Effector memory CD4-positive, alpha-beta T cell (primary cell): Measurements from ENCODE around the gene C1QTNF4.

Source experiments
- DNase-seq, 3 donors: peaks; one replicate each; pipeline ENCODE4 v3.0.0-alpha.2; 2020
- H3K27ac ChIP-seq: 2 replicates; pipeline ENCODE4 v1.7.0; 2013; ENCODE audit warnings: mild to moderate bottlenecking, low read length, moderate library complexity; ENCODE audit not compliant: insufficient read depth, poor library complexity, severe bottlenecking
- H3K27me3 ChIP-seq: replicated peaks from 2 replicates; pipeline ENCODE4 v1.7.0; 2013; ENCODE audit warnings: mild to moderate bottlenecking, low read length; ENCODE audit not compliant: insufficient read depth, control insufficient read depth, poor library complexity, severe bottlenecking
- H3K36me3 ChIP-seq: 2 replicates; pipeline ENCODE4 v1.7.0; 2013; ENCODE audit warnings: mild to moderate bottlenecking, low read length, moderate library complexity; ENCODE audit not compliant: control insufficient read depth, insufficient read depth
- H3K4me1 ChIP-seq: 2 replicates; pipeline ENCODE4 v1.7.0; 2013; ENCODE audit warnings: low read length, mild to moderate bottlenecking; ENCODE audit not compliant: control insufficient read depth, insufficient read depth, poor library complexity, severe bottlenecking
- H3K4me3 ChIP-seq: 2 replicates; pipeline ENCODE4 v1.7.0; 2013; ENCODE audit warnings: low read length, low read depth, mild to moderate bottlenecking; ENCODE audit not compliant: insufficient read depth, poor library complexity, severe bottlenecking
- H3K9me3 ChIP-seq: 2 replicates; pipeline ENCODE4 v1.7.0; 2013; ENCODE audit warnings: mild to moderate bottlenecking, low read length, moderate library complexity; ENCODE audit not compliant: control insufficient read depth

The C1QTNF4 gene

GRCh38 chr11:47587039-47587716, 7.0 kb downstream of the C1QTNF4 start:
- Histone ChIP-seq H3K36me3 (peaks cover 23% of the 10 kb centered on the region), H3K9me3 (no peaks in the 10 kb centered on the region), H3K27ac (no peak overlapping the region), H3K4me1 (no peaks in the 10 kb centered on the region), H3K4me3 (no peak overlapping the region), H3K27me3 (no peaks in the 10 kb centered on the region)
- no peak for DNase-seq

- H3K4me3 ChIP-seq, result no peak within 1 kb of the TSS
- H3K27me3 ChIP-seq, result no peaks in the 10 kb centered on the region
- peaks cover 32% of the 10 kb centered on the region for H3K36me3 ChIP-seq
- no peaks in the 10 kb centered on the region for H3K9me3 ChIP-seq
- H3K27ac ChIP-seq, result no peak within 1 kb of the TSS
- no peaks in the 10 kb centered on the region for H3K4me1 ChIP-seq
- no peak for DNase-seq
Observed at GRCh38 chr11:47586098-47586855, 7.9 kb downstream of the C1QTNF4 start, which contains the start of gene FAM180B. TSS of gene FAM180B (plus strand) at chr11:47586678. CDS start at chr11:47586769, 91 bp downstream.

- H3K36me3 ChIP-seq, result peaks cover 35% of the 10 kb centered on the region
- peaks cover 11% of the 10 kb centered on the region for H3K4me1 ChIP-seq
- DNase-seq, result no peak
Observed at GRCh38 chr11:47583844-47584243, 10.4 kb downstream of the C1QTNF4 start.

DNA sequence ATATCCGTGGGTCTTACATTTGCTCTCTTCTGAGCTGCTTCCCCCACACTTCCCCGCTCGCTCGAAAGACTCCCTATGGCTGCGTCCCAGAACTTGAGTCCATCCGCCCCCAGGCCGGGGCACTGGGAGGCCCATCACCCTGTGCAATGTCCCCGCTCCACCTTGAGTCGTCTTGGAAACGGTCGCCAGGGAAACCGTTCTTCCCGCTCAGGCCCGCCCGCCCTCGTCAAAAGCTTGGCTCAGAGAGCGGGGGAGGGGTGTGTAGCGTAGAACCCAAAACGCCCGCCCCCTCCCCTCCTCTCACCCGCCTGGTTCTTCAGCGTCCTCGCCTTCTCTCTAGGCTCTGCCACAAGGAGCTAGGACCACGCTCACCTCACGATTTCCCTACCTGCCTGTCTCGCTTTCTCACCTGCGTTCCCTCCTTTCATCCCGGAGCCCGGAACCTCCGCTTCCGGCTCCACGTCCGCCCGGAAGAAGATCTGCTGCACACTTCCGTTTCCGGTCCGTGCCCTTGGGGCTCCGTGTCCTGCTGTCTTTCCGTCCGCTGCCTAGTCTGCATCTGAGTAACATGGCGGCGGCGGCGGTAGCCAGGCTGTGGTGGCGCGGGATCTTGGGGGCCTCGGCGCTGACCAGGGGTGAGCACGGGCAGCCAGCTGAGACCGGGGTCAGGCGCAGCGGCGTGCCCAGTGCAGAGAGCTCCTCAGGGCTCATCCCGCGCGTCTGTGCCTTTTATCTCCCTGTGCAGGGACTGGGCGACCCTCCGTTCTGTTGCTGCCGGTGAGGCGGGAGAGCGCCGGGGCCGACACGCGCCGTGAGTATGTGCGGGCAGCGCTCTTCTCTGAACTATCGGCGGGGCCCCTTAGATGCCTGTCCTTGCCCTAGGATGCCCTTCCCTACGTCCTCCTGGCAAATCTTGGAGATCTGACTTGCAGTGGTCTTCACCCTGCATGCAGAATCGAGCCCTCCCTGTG, 15.4 kb downstream of the C1QTNF4 start, which contains the start of the genes KBTBD4 and NDUFS3:
Gene KBTBD4 (minus strand): TSS at position 447 of the 971 bp plus-strand sequence. CDS start 19 bp downstream, at position 428.
Gene NDUFS3 (plus strand): TSS at position 551 of the 971 bp plus-strand sequence. CDS start 18 bp downstream, at position 569.
- Histone ChIP-seq H3K36me3 (peaks cover 36% of the 10 kb centered on the region), H3K27ac (peak within 1 kb of the TSS; percentile 91), H3K27me3 (no peaks in the 10 kb centered on the region), H3K9me3 (no peaks in the 10 kb centered on the region), H3K4me1 (peaks cover 25% of the 10 kb centered on the region), H3K4me3 (peak within 1 kb of the TSS; percentile 86)
- DNase-seq, result peak; percentile 80 to 86 (median 81)

More at GRCh38 chr11:47583844-47584243, 10.4 kb downstream of the C1QTNF4 start:
- no peak overlapping the region for H3K27ac ChIP-seq
- H3K27me3 ChIP-seq, result no peaks in the 10 kb centered on the region
- no peaks in the 10 kb centered on the region for H3K9me3 ChIP-seq
- H3K4me3 ChIP-seq, result no peak overlapping the region

DNA sequence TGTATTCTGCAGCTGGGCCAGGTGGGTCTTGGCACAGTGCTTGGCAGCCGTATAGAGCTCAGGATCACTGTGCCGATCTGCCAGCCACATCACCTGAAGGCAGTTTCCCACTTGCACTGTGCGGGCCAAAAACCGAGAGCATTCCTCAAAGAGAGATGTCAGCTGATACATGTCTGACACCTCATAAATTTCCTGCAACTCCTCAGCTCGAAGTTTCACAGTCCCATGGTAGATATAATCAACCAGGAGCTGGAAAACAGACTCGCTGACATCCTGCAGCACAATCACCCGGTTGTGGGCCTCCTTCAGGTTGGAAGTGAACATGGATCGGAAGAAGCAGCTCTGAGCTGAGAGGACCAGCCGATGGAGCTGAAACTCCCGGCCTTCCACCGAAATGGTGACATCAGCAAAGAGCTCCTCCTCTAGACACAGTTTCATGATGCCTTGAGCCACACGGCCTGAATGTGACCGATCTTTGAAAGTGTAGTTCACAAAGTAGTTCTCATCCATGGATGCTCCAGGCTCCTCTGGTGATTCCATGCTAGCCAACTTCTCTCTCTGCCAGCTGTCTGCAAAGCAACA, 16.7 kb downstream of the C1QTNF4 start:
- no peaks in the 10 kb centered on the region for H3K9me3 ChIP-seq
- peaks cover 25% of the 10 kb centered on the region for H3K4me1 ChIP-seq
- no peak for DNase-seq
- H3K4me3 ChIP-seq, result no peak overlapping the region
- peaks cover 36% of the 10 kb centered on the region for H3K36me3 ChIP-seq
- peak overlapping the region; percentile 91 for H3K27ac ChIP-seq
- H3K27me3 ChIP-seq, result no peaks in the 10 kb centered on the region

- Histone ChIP-seq H3K27ac (no peak overlapping the region), H3K4me1 (peaks cover 12% of the 10 kb centered on the region), H3K36me3 (peaks cover 42% of the 10 kb centered on the region), H3K27me3 (no peaks in the 10 kb centered on the region), H3K9me3 (no peaks in the 10 kb centered on the region), H3K4me3 (no peak overlapping the region)
- no peak for DNase-seq
Observed at GRCh38 chr11:47573321-47573720, 20.9 kb downstream of the C1QTNF4 start.

GRCh38 chr11:47572715-47573255, 21.4 kb downstream of the C1QTNF4 start:
- Histone ChIP-seq H3K27me3 (no peaks in the 10 kb centered on the region), H3K4me3 (no peak overlapping the region), H3K36me3 (peaks cover 42% of the 10 kb centered on the region), H3K4me1 (peaks cover 7% of the 10 kb centered on the region), H3K27ac (no peak overlapping the region), H3K9me3 (no peaks in the 10 kb centered on the region)
- DNase-seq, result no peak

GRCh38 chr11:47571895-47572294, 22.3 kb downstream of the C1QTNF4 start:
- H3K36me3 ChIP-seq, result peaks cover 42% of the 10 kb centered on the region
- no peak overlapping the region for H3K27ac ChIP-seq
- H3K4me1 ChIP-seq, result no peaks in the 10 kb centered on the region
- no peaks in the 10 kb centered on the region for H3K9me3 ChIP-seq
- DNase-seq, result no peak
- H3K27me3 ChIP-seq, result no peaks in the 10 kb centered on the region
- no peak overlapping the region for H3K4me3 ChIP-seq

DNA sequence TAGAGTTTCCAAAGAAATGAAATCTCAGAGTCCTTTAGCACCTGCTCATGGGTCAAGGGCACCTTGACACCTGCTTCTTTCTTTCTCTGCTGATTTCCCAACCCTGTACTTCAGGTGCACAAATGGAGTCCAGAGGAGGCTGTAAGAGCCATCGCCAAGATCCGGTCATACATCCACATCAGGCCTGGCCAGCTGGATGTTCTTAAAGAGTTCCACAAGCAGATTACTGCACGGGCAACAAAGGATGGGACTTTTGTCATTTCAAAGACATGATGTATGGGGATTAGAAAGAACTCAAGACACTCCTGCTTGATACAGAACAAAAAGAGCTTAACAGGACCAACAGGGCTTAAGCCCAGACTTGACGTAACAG, 22.9 kb downstream of the C1QTNF4 start:
- no peak overlapping the region for H3K27ac ChIP-seq

More for the DNA sequence above, 22.9 kb downstream of the C1QTNF4 start:
- Histone ChIP-seq H3K4me3 (no peak overlapping the region), H3K36me3 (peaks cover 42% of the 10 kb centered on the region), H3K27me3 (no peaks in the 10 kb centered on the region), H3K9me3 (no peaks in the 10 kb centered on the region), H3K4me1 (peaks cover 5% of the 10 kb centered on the region)
- DNase-seq, result no peak
